B cell (primary cell): ENCODE results near the gene ALG9.

Experiments
- EZH2 ChIP-seq: IDR thresholded peaks from 2 replicates; pipeline ENCODE4 v1.6.1; 2012; ENCODE audit warnings: borderline replicate concordance, low read depth, mild to moderate bottlenecking, moderate library complexity, low read length; ENCODE audit not compliant: insufficient read depth, poor library complexity, severe bottlenecking
- TF ChIP-seq, protein P1 (sequence below): fragments of 200-600 bp; IDR thresholded peaks from one replicate; pipeline ENCODE4 v1.8.0; 2022; ENCODE audit warnings: antibody characterized with exemption, mild to moderate bottlenecking

GRCh38 chr11:111886032-111886431, 14.7 kb upstream of the ALG9 start:
- TF ChIP-seq, protein P1, sequence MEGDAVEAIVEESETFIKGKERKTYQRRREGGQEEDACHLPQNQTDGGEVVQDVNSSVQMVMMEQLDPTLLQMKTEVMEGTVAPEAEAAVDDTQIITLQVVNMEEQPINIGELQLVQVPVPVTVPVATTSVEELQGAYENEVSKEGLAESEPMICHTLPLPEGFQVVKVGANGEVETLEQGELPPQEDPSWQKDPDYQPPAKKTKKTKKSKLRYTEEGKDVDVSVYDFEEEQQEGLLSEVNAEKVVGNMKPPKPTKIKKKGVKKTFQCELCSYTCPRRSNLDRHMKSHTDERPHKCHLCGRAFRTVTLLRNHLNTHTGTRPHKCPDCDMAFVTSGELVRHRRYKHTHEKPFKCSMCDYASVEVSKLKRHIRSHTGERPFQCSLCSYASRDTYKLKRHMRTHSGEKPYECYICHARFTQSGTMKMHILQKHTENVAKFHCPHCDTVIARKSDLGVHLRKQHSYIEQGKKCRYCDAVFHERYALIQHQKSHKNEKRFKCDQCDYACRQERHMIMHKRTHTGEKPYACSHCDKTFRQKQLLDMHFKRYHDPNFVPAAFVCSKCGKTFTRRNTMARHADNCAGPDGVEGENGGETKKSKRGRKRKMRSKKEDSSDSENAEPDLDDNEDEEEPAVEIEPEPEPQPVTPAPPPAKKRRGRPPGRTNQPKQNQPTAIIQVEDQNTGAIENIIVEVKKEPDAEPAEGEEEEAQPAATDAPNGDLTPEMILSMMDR, result no peak
- TF ChIP-seq EZH2, result no peak
